ENCODE results near the gene RTF1.

The RTF1 gene

DNA sequence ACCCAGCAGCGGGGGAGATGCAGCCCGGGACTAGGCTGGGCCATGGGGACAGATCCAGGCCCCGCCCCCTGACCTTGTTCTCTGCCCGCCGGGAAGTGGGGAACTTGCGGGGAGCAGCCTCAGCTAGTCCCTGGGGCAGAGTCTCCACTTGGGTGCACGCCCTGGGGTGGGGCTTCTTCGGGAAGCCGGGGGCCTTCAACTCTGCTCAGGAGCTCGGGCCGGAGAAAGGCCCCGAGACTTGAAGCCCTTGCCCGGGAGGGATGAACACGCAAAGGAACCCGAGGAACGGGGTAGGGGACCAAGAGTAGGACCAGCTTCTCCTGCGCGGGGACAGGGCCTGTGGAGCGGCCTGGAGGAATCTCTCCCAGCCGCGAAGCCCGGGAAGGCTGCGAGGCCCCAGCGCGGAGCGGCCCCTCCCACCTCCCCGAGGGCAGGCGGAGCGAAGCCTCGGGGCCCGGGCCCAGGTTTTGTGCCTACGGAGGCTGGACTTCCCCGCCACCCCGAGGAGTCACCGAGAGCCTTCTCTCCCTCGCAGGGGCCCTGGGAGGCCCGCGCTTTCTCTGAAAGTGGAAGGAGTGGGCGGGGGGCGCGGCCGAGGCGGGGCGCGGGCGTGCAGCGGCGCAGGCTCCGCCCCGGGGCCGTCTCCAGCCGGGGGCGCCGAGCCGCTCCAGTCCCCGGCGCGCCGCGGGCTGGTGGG is 76.5 kb downstream of the RTF1 start, which contains the start of gene ITPKA (continued):
- TF ChIP-seq, protein P1, sequence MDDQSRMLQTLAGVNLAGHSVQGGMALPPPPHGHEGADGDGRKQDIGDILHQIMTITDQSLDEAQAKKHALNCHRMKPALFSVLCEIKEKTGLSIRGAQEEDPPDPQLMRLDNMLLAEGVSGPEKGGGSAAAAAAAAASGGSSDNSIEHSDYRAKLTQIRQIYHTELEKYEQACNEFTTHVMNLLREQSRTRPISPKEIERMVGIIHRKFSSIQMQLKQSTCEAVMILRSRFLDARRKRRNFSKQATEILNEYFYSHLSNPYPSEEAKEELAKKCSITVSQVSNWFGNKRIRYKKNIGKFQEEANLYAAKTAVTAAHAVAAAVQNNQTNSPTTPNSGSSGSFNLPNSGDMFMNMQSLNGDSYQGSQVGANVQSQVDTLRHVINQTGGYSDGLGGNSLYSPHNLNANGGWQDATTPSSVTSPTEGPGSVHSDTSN (CRISPR knock-in tag; IDR thresholded peaks at IDR 0.05): no peak
- no peak for TF ChIP-seq ZNF701 (tag by site-specific recombination; IDR thresholded peaks at IDR 0.05)
- no peak for TF ChIP-seq ZNF16 (tag by site-specific recombination; IDR thresholded peaks at IDR 0.05; ENCODE audit: low read depth)
- no peak for TF ChIP-seq HOXA7 (CRISPR knock-in tag; IDR thresholded peaks at IDR 0.05; ENCODE audit: borderline replicate concordance)
- no peak for TF ChIP-seq ZNF654 (tag by site-specific recombination; IDR thresholded peaks at IDR 0.05; ENCODE audit: low read depth)
- TF ChIP-seq ZNF777 (tag by site-specific recombination; IDR thresholded peaks at IDR 0.05; ENCODE audit: borderline replicate concordance): no peak
- no peak for TF ChIP-seq ZNF473 (tag by site-specific recombination; IDR thresholded peaks at IDR 0.05)
- no peak for TF ChIP-seq ZNF175 (tag by site-specific recombination; IDR thresholded peaks at IDR 0.05)
- peak; percentile 100 for TF ChIP-seq ZNF394 (tag by site-specific recombination; IDR thresholded peaks at IDR 0.05; ENCODE audit: borderline replicate concordance)
- no peak for TF ChIP-seq ZNF214 (tag by site-specific recombination; IDR thresholded peaks at IDR 0.05; ENCODE audit: borderline replicate concordance)
- TF ChIP-seq ZNF549 (tag by site-specific recombination; IDR thresholded peaks at IDR 0.05): no peak
- TF ChIP-seq, protein P2, sequence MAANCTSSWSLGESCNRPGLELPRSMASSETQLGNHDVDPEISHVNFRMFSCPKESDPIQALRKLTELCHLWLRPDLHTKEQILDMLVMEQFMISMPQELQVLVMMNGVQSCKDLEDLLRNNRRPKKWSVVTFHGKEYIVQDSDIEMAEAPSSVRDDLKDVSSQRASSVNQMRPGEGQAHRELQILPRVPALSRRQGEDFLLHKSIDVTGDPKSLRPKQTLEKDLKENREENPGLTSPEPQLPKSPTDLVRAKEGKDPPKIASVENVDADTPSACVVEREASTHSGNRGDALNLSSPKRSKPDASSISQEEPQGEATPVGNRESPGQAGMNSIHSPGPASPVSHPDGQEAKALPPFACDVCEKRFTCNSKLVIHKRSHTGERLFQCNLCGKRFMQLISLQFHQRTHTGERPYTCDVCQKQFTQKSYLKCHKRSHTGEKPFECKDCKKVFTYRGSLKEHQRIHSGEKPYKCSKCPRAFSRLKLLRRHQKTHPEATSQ (tag by site-specific recombination; IDR thresholded peaks at IDR 0.05): 0 out of 2 replicates have a peak, but pooled peaks have one; percentile 18
- TF ChIP-seq ZNF114 (tag by site-specific recombination; IDR thresholded peaks at IDR 0.05): no peak
- no peak for TF ChIP-seq ZSCAN16 (tag by site-specific recombination; IDR thresholded peaks at IDR 0.05)
- no peak for TF ChIP-seq ZNF776 (tag by site-specific recombination; IDR thresholded peaks at IDR 0.05; ENCODE audit: borderline replicate concordance)
- no peak for TF ChIP-seq ZNF169 (tag by site-specific recombination; IDR thresholded peaks at IDR 0.05)
- TF ChIP-seq OSR2 (tag by site-specific recombination; IDR thresholded peaks at IDR 0.05): no peak
- TF ChIP-seq IKZF3 (tag by site-specific recombination; IDR thresholded peaks at IDR 0.05): peak; percentile 38; the same call in 1 of the 2 replicates
- TF ChIP-seq SCRT2 (tag by site-specific recombination; IDR thresholded peaks at IDR 0.05): no peak
- TF ChIP-seq, protein P3, sequence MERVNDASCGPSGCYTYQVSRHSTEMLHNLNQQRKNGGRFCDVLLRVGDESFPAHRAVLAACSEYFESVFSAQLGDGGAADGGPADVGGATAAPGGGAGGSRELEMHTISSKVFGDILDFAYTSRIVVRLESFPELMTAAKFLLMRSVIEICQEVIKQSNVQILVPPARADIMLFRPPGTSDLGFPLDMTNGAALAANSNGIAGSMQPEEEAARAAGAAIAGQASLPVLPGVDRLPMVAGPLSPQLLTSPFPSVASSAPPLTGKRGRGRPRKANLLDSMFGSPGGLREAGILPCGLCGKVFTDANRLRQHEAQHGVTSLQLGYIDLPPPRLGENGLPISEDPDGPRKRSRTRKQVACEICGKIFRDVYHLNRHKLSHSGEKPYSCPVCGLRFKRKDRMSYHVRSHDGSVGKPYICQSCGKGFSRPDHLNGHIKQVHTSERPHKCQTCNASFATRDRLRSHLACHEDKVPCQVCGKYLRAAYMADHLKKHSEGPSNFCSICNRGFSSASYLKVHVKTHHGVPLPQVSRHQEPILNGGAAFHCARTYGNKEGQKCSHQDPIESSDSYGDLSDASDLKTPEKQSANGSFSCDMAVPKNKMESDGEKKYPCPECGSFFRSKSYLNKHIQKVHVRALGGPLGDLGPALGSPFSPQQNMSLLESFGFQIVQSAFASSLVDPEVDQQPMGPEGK (tag by site-specific recombination; IDR thresholded peaks at IDR 0.05): peak; percentile 82
- no peak for TF ChIP-seq ZNF10 (tag by site-specific recombination; IDR thresholded peaks at IDR 0.05)
- TF ChIP-seq ZNF335 (tag by site-specific recombination; conservative IDR thresholded peaks at IDR 0.05): peak; percentile 86
- no peak for TF ChIP-seq ZNF548 (tag by site-specific recombination; IDR thresholded peaks at IDR 0.05)
- no peak for TF ChIP-seq SETDB1 (IDR thresholded peaks at IDR 0.05; ENCODE audit: insufficient read length, low read length)
- TF ChIP-seq, protein P4, sequence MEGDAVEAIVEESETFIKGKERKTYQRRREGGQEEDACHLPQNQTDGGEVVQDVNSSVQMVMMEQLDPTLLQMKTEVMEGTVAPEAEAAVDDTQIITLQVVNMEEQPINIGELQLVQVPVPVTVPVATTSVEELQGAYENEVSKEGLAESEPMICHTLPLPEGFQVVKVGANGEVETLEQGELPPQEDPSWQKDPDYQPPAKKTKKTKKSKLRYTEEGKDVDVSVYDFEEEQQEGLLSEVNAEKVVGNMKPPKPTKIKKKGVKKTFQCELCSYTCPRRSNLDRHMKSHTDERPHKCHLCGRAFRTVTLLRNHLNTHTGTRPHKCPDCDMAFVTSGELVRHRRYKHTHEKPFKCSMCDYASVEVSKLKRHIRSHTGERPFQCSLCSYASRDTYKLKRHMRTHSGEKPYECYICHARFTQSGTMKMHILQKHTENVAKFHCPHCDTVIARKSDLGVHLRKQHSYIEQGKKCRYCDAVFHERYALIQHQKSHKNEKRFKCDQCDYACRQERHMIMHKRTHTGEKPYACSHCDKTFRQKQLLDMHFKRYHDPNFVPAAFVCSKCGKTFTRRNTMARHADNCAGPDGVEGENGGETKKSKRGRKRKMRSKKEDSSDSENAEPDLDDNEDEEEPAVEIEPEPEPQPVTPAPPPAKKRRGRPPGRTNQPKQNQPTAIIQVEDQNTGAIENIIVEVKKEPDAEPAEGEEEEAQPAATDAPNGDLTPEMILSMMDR (tag by site-specific recombination; IDR thresholded peaks at IDR 0.05): no peak
- peak; percentile 77 for TF ChIP-seq KLF1 (tag by site-specific recombination; IDR thresholded peaks at IDR 0.05)
- no peak for TF ChIP-seq ZNF350 (tag by site-specific recombination; IDR thresholded peaks at IDR 0.05)
- TF ChIP-seq RBAK (tag by site-specific recombination; IDR thresholded peaks at IDR 0.05): no peak
- no peak for TF ChIP-seq ZNF791 (tag by site-specific recombination; IDR thresholded peaks at IDR 0.05)
- TF ChIP-seq GLIS2 (tag by site-specific recombination; IDR thresholded peaks at IDR 0.05): peak; percentile 77
- no peak for TF ChIP-seq ZNF658 (tag by site-specific recombination; IDR thresholded peaks at IDR 0.05)
- no peak for TF ChIP-seq TRIM28 (IDR thresholded peaks at IDR 0.05; ENCODE audit: borderline replicate concordance, low read length)
- TF ChIP-seq ZBTB17 (tag by site-specific recombination; IDR thresholded peaks at IDR 0.05): no peak; the same call in 1 of the 2 replicates
- TF ChIP-seq ZNF366 (tag by site-specific recombination; conservative IDR thresholded peaks at IDR 0.05): peak; percentile 70
- peak; percentile 30; the same call in 1 of the 2 replicates for TF ChIP-seq ZNF324 (tag by site-specific recombination; IDR thresholded peaks at IDR 0.05)
- TF ChIP-seq KLF7 (tag by site-specific recombination; IDR thresholded peaks at IDR 0.05; ENCODE audit: borderline replicate concordance): peak; percentile 72; the same call in 1 of the 2 replicates

All from HEK293 (cell line).